HEK293T (cell line): ENCODE measurements around the gene AVPR1A.

ENCODE experiments used
- BHLHE40 ChIP-seq: fragments of 450-650 bp; IDR thresholded peaks from 2 replicates; pipeline ENCODE4 v1.6.1; 2016; ENCODE audit warnings: mild to moderate bottlenecking, moderate library complexity, borderline replicate concordance
- FOXA1 ChIP-seq: fragments of 450-650 bp; IDR thresholded peaks from 2 replicates; pipeline ENCODE4 v1.6.1; 2016; ENCODE audit warnings: mild to moderate bottlenecking
- FOXM1 ChIP-seq: fragments of 450-650 bp; IDR thresholded peaks from 2 replicates; pipeline ENCODE4 v1.6.1; 2017; ENCODE audit warnings: mild to moderate bottlenecking, borderline replicate concordance
- HDGF ChIP-seq: fragments of 450-650 bp; IDR thresholded peaks from 2 replicates; pipeline ENCODE4 v1.6.1; 2017; ENCODE audit warnings: antibody characterized with exemption, borderline replicate concordance
- NFRKB ChIP-seq: fragments of 450-650 bp; IDR thresholded peaks from 2 replicates; pipeline ENCODE4 v1.6.1; 2016; ENCODE audit warnings: mild to moderate bottlenecking, moderate library complexity
- SP1 ChIP-seq: fragments of 450-650 bp; IDR thresholded peaks from 2 replicates; pipeline ENCODE4 v1.6.1; 2017
- SUZ12 ChIP-seq: fragments of 450-650 bp; IDR thresholded peaks from 2 replicates; pipeline ENCODE4 v1.6.1; 2016; ENCODE audit warnings: mild to moderate bottlenecking
- ZNF384 ChIP-seq: fragments of 450-650 bp; IDR thresholded peaks from 2 replicates; pipeline ENCODE4 v1.6.1; 2016
- TF ChIP-seq, protein P1 (sequence below): fragments of 450-650 bp; IDR thresholded peaks from 2 replicates; pipeline ENCODE4 v1.6.1; 2016

- TF ChIP-seq BHLHE40 (no peak), SUZ12 (no peak), SP1 (no peak), NFRKB (no peak), HDGF (no peak), FOXA1 (no peak), FOXM1 (no peak), ZNF384 (no peak)
- TF ChIP-seq, protein P1, sequence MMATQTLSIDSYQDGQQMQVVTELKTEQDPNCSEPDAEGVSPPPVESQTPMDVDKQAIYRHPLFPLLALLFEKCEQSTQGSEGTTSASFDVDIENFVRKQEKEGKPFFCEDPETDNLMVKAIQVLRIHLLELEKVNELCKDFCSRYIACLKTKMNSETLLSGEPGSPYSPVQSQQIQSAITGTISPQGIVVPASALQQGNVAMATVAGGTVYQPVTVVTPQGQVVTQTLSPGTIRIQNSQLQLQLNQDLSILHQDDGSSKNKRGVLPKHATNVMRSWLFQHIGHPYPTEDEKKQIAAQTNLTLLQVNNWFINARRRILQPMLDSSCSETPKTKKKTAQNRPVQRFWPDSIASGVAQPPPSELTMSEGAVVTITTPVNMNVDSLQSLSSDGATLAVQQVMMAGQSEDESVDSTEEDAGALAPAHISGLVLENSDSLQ = no peak
Measured at GRCh38 chr12:63093711-63094110, 57.3 kb downstream of the AVPR1A start.
